Brain microvascular endothelial cell (primary cell): ENCODE data around the gene GJC1.

Experiments used
- DNase-seq: peaks from one replicate; pipeline ENCODE4 v3.0.0-alpha.2; 2020
- H3K27ac ChIP-seq: fragments of 250-450 bp; sonication (Bioruptor Pico); 2 replicates; pipeline ENCODE4 v1.5.1; 2020; ENCODE audit warnings: mild to moderate bottlenecking, moderate library complexity
- H3K27me3 ChIP-seq: fragments of 250-450 bp; sonication (Bioruptor Pico); replicated peaks from 2 replicates; pipeline ENCODE4 v1.5.1; 2020; ENCODE audit warnings: mild to moderate bottlenecking
- H3K36me3 ChIP-seq: fragments of 250-450 bp; sonication (Bioruptor Pico); replicated peaks from 2 replicates; pipeline ENCODE4 v1.5.1; 2020; ENCODE audit warnings: mild to moderate bottlenecking
- H3K4me3 ChIP-seq: 2 replicates; pipeline ENCODE4 v1.5.1; 2011; ENCODE audit warnings: low read depth, mild to moderate bottlenecking, control low read depth, low read length, moderate library complexity
- CTCF ChIP-seq: IDR thresholded peaks from 2 replicates; pipeline ENCODE4 v1.5.1; 2011; ENCODE audit warnings: low read depth, mild to moderate bottlenecking, moderate library complexity, low read length, control low read depth, inconsistent platforms; ENCODE audit errors: missing control alignments
- in situ Hi-C: cut with HindIII; loops from 2 replicates; pipeline ENCODE4 v1.10.0; 2017; ENCODE audit warnings: low sequenced_read_pairs, low pct_ligation_motif_present

GJC1 gene

GRCh38 chr17:44794851-44795413, 35.2 kb downstream of the GJC1 start:
- Histone ChIP-seq H3K4me3 (no peak overlapping the region), H3K36me3 (no peaks in the 10 kb centered on the region), H3K27ac (peak overlapping the region; percentile 90), H3K27me3 (no peaks in the 10 kb centered on the region)
- DNase-seq = peak; percentile 81
- in situ Hi-C loops = loop anchor here (25.0 kb wide), 1 partner anchor 92 kb away; the partner anchor contains the start of gene EFTUD2
- no peak for TF ChIP-seq CTCF

- Histone ChIP-seq H3K4me3 (no peak overlapping the region), H3K27ac (peak overlapping the region; percentile 90), H3K36me3 (no peaks in the 10 kb centered on the region), H3K27me3 (no peaks in the 10 kb centered on the region)
- peak; percentile 4 for TF ChIP-seq CTCF
- DNase-seq = no peak
- in situ Hi-C loops = loop anchor here (25.0 kb wide), 1 partner anchor 93 kb away; the partner anchor contains the start of gene EFTUD2
Measured at GRCh38 chr17:44793885-44794842, 35.9 kb downstream of the GJC1 start.

GRCh38 chr17:44792276-44792675, 37.8 kb downstream of the GJC1 start:
- in situ Hi-C loops = loop anchor here (25.0 kb wide), 1 partner anchor 95 kb away; the partner anchor contains the start of gene EFTUD2

GRCh38 chr17:44788139-44788538, 41.9 kb downstream of the GJC1 start:
- no peaks in the 10 kb centered on the region for H3K36me3 ChIP-seq
- no peak overlapping the region for H3K27ac ChIP-seq
- TF ChIP-seq CTCF = no peak
- no peak overlapping the region for H3K4me3 ChIP-seq
- in situ Hi-C loops = loop anchor here (25.0 kb wide), 1 partner anchor 99 kb away; the partner anchor contains the start of gene EFTUD2
- no peaks in the 10 kb centered on the region for H3K27me3 ChIP-seq
- no peak for DNase-seq

More at GRCh38 chr17:44792276-44792675, 37.8 kb downstream of the GJC1 start:
- Histone ChIP-seq H3K36me3 (no peaks in the 10 kb centered on the region), H3K27me3 (no peaks in the 10 kb centered on the region), H3K4me3 (no peak overlapping the region), H3K27ac (peak overlapping the region; percentile 18)
- peak; percentile 57 for DNase-seq
- no peak for TF ChIP-seq CTCF

GRCh38 chr17:44787271-44787940, 42.7 kb downstream of the GJC1 start:
- TF ChIP-seq CTCF = no peak
- DNase-seq = no peak
- in situ Hi-C loops = loop anchor here (25.0 kb wide), 1 partner anchor 100 kb away; the partner anchor contains the start of gene EFTUD2

More at GRCh38 chr17:44787271-44787940, 42.7 kb downstream of the GJC1 start:
- H3K36me3 ChIP-seq = no peaks in the 10 kb centered on the region
- H3K4me3 ChIP-seq = no peak overlapping the region
- no peak overlapping the region for H3K27ac ChIP-seq
- H3K27me3 ChIP-seq = no peaks in the 10 kb centered on the region
